ENCODE measurements around the gene SCARF1. TPM values are rescaled to one million over a fixed set of nuclear protein-coding genes. Genes with fewer than 3 reads are reported as not detected.
A peak's percentile ranks its signal among the peaks of the same experiment; 100 is the strongest.

The SCARF1 gene
- total RNA-seq, 3 donors from 2014 or later = 13.1 to 17.8 (median 14.8) TPM

GRCh38 chr17:1630662-1631061, 14.9 kb downstream of the SCARF1 start:
- no peak overlapping the region for H3K4me3 ChIP-seq
- peaks cover 3% of the 10 kb centered on the region for H3K36me3 ChIP-seq (ENCODE audit: low read depth)
- H3K4me1 ChIP-seq (ENCODE audit: low read depth) = peaks cover 6% of the 10 kb centered on the region
- DNase-seq (no peak), ATAC-seq (no peak)
- TF ChIP-seq CTCF (IDR thresholded peaks at IDR 0.05) = no peak
- H3K9me3 ChIP-seq = no peaks in the 10 kb centered on the region
- intact Hi-C loops (cut with DNase I, micrococcal nuclease) = loop anchor here in 1 of 2 donors (2.0 kb wide), 1 partner anchor 58 kb away; no protein-coding TSS in a partner anchor

GRCh38 chr17:1629504-1630310, 15.8 kb downstream of the SCARF1 start:
- ATAC-seq (peak; percentile 41), DNase-seq (peak; percentile 85 to 90 (median 86))
- H3K9me3 ChIP-seq = no peaks in the 10 kb centered on the region
- H3K4me1 ChIP-seq (ENCODE audit: low read depth) = peaks cover 6% of the 10 kb centered on the region
- peak overlapping the region; percentile 50 for H3K4me3 ChIP-seq
- H3K36me3 ChIP-seq (ENCODE audit: low read depth) = peaks cover 3% of the 10 kb centered on the region
- intact Hi-C loops (cut with DNase I, micrococcal nuclease) = loop anchor here (2.0 to 5.0 kb wide), 2 partner anchors 52 to 57 kb away; no protein-coding TSS in a partner anchor
- peak; percentile 71 for TF ChIP-seq CTCF (IDR thresholded peaks at IDR 0.05)

- intact Hi-C loops (cut with DNase I, micrococcal nuclease) = loop anchor here in 1 of 2 donors (5.0 kb wide), 1 partner anchor 52 kb away; no protein-coding TSS in a partner anchor
These were observed 16.6 kb downstream of the SCARF1 start for GRCh38 chr17:1628856-1629503.

GRCh38 chr17:1627982-1628855, 17.3 kb downstream of the SCARF1 start, which contains the start of gene SLC43A2:
Gene SLC43A2, minus strand, starts transcription at chr17:1628834. Its CDS starts 960 bp downstream, at chr17:1627874.
- Histone ChIP-seq H3K36me3 (ENCODE audit: low read depth) (peaks cover 3% of the 10 kb centered on the region), H3K9me3 (no peaks in the 10 kb centered on the region), H3K4me3 (peak within 1 kb of the TSS; percentile 50), H3K4me1 (ENCODE audit: low read depth) (peaks cover 6% of the 10 kb centered on the region)
- DNase-seq (peak; percentile 86 to 93 (median 89)), ATAC-seq (peak; percentile 86)
- intact Hi-C loops (cut with DNase I, micrococcal nuclease) = loop anchor here in 1 of 2 donors (5.0 kb wide), 1 partner anchor 51 kb away; no protein-coding TSS in a partner anchor
- TF ChIP-seq CTCF (IDR thresholded peaks at IDR 0.05) = no peak

More at GRCh38 chr17:1628856-1629503, 16.6 kb downstream of the SCARF1 start:
- Histone ChIP-seq H3K36me3 (ENCODE audit: low read depth) (peaks cover 3% of the 10 kb centered on the region), H3K4me3 (peak overlapping the region; percentile 50), H3K4me1 (ENCODE audit: low read depth) (peaks cover 6% of the 10 kb centered on the region), H3K9me3 (no peaks in the 10 kb centered on the region)
- no peak for TF ChIP-seq CTCF (IDR thresholded peaks at IDR 0.05)
- ATAC-seq (peak; percentile 88), DNase-seq (peak; percentile 95 to 97 (median 96))

All from mucosa of descending colon (tissue), 3 donors.